ENCODE measurements around the gene NAXD. TPM values are rescaled to one million over a fixed set of nuclear protein-coding genes. Genes with fewer than 3 reads are reported as not detected.

NAXD gene
- total RNA-seq, 1 donor from 2014 or later: 23.7 TPM

DNA sequence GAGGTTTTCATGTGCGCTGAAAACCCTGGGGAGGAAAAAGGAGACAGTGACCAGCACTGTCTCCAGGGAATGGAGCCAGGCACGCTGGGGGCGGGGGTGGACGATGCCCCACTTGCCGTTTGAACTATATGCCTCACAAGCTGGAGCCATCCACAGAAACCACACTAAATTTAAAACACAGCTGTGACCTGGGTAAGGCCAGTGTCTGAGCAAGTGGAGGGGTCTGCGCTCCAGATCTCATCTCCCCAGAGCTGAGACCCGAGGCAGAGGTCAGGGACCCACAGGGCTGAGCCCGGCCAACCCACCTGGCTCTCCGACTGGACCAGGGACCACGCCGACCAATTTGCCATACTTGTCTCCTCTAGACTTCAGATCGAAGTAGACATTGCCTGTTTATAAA lies 67.4 kb downstream of the NAXD start:
- intact Hi-C loops (cut with DNase I): loop anchor here (2.0 kb wide), 1 partner anchor 136 kb away; no protein-coding TSS in a partner anchor

DNA sequence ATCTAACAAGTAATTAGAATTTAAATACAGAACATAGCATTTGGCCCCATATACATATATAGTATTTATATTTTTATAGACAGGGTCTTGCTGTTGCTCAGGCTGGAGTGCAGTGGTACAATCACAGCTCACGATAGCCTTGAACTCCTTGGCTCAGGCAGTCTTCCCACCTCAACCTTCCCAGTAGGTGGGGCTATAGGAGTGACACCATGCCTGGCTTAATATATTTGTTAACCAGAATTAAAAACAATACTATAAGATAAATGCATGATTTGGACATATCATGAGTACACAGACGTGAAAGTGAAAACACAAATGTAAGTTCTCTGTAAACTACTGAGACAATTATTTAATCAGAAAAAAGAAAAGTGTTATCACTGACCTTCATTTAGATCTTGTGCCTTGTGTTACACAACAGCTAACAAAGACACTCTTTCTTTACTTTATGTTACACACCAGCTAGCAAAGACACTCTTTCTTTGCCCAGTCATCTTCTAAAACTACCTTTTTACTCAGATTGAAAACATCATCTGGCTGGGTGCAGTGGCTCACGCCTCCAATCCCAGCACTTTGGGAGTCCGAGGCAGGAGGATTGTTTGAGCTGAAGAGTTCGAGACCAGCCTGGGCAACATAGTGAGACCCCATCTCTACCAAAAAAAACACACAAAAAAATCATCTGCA lies 68.0 kb downstream of the NAXD start:
- no peak for DNase-seq (ENCODE audit: low spot score)
- intact Hi-C loops (cut with DNase I): loop anchor here (2.0 kb wide), 1 partner anchor 135 kb away; no protein-coding TSS in a partner anchor

More for the DNA sequence above, 67.4 kb downstream of the NAXD start:
- DNase-seq (ENCODE audit: low spot score): no peak

DNA sequence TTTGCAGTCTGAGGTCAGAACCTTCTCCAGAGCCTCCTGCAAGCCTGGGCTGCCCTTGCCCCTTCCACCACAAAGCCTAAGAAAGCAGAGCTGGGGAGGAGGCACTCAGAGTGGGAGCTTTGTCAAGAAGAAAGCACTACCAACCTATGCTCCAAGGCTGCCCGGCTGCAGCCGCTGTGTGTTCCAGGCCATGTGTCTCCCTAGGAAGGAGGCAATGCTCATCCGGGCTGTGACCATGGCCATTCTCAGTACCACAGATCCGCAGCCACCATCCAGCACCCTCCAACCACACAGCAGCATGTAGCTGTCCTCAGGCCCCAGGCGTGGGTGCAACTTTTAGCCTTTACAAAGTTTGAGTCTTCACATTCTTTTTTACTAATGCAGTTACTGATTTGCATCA lies 68.6 kb downstream of the NAXD start:
- DNase-seq (ENCODE audit: low spot score): no peak
- intact Hi-C loops (cut with DNase I): loop anchor here (2.0 kb wide), 1 partner anchor 135 kb away; no protein-coding TSS in a partner anchor

DNA sequence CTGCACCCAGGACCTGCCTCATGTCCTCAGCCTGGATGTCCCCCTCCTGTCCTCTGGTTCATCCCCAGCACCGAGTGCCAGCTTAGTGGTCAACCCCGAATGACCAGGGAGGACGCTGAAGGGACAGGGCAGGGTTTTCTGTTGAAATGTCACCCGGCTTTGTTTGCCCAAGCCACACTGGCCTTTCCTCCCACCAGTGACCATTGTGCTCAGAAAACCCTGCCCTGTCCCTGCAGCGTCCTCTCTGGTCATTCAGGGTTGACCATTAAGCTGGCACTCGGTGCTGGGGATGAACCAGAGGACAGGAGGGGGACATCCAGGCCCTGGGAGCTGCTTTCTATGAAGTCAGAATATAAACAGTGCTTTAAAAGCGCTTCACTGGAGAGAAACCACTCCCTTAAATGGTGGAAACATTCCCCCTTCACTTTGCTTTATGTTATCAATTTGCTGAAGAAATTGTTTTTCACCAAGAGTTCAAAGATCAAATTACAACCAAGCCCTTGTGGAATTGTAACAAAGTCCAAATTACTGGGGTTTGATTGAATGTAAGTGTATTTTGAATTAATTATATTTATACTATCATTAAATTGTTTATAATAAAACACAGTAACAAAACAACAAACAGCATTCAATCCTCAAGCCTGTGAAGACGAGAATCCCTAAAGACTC lies 69.2 kb downstream of the NAXD start:
- intact Hi-C loops (cut with DNase I): no loop called here
- DNase-seq (ENCODE audit: low spot score): no peak

DNA sequence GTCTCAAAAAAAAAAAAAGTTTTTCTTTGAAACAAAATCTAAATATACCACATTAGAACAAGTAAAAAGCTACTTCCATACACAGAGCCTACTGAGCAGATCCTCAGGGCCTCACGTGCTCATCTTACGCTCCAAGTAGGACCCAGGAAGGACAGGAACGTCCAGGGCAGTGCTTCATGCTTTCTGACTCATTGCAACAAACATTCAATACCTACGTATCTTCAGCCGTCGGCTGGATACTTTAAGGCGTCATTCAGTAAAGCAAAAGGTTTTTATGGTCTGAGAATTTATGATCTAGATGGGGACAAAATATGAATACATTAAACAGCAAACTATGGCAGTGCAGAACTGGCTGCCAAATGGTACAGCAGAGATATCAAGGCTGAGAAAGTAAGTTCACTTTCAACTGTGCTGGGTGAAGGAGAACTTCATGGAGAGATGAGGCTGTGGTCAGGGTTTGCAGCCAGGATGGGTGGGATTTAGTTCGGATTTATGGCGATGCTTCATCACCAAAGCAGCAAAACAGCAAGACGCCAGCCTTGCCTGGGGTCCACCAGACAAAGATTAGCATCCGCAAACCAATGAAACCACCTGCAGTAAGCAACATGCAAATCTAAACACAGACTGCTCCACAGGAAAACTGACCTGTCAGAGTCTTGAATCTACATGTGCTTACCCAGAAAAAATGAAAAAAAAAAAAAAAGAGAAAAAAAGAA lies 70.1 kb downstream of the NAXD start:
- no peak for DNase-seq (ENCODE audit: low spot score)
- intact Hi-C loops (cut with DNase I): no loop called here

DNA sequence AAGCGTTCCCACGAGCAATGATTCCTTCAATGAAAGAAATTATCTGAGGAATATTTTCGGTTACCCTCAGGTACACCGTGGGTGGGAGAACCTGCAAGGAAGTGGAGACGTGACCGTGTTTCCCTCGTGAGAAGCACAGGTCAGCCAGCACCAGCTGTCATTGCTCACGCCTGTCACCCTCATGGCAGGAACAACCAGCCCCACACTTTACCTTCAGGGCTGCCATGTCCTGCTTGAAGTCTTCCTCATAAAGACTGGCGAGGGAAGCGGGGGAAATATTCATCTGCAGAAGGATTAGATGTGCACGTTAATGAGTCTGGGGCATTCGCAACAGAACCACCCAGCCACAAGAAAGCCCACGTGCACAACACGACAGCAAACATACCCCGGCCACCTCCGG lies 72.4 kb downstream of the NAXD start:
- intact Hi-C loops (cut with DNase I): no loop called here
- DNase-seq (ENCODE audit: low spot score): no peak

DNA sequence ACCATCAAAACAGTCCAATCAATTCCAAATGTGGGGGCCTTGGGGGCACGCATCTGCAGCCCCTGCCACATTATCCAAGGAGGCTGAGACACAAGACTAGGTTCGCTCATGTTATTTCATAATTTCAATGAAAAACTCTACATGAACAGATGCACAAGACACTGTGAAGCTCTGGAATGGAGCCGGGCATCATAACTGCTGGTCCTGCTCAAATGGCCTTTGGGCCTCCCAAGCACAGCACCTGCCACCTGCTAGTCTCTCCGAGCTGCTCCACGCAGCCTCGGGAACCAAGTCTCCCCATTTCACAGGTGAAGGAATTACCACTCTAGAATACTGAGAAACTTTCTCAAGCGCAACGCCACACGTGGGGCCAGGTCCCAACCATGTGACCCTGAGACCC lies 73.7 kb downstream of the NAXD start:
- no peak for DNase-seq (ENCODE audit: low spot score)
- intact Hi-C loops (cut with DNase I): no loop called here

Other genes with a start within 250 kb of the NAXD start
- gene RAB20, start 53.8 kb upstream of the NAXD start, total RNA-seq: 12.6 TPM
- gene CARS2, start 90.6 kb downstream of the NAXD start, total RNA-seq: 48.3 TPM
- 6.6 TPM for gene ING1, start 98.2 kb downstream of the NAXD start, total RNA-seq